OCI-LY1 (cell line): ENCODE data around the gene RBM26.

Source experiments
- H2AFZ ChIP-seq: fragments of 200-600 bp; sonication (generic), shearing (Covaris generic); 2 replicates; pipeline ENCODE4 v1.6.0; 2014; ENCODE audit warnings: antibody characterized with exemption, mild to moderate bottlenecking, low read length
- H3F3A ChIP-seq: fragments of 200-600 bp; sonication (generic), shearing (Covaris generic); 2 replicates; pipeline ENCODE4 v1.6.0; 2014; ENCODE audit warnings: mild to moderate bottlenecking, antibody characterized with exemption, low read length, moderate library complexity; ENCODE audit not compliant: insufficient read depth
- H3K27ac ChIP-seq: fragments of 200-600 bp; sonication (generic); 2 replicates; pipeline ENCODE4 v1.5.1; 2014; ENCODE audit warnings: low read length, mixed run types, mild to moderate bottlenecking, low read depth; ENCODE audit not compliant: poor library complexity, severe bottlenecking
- H3K27me3 ChIP-seq: fragments of 200-600 bp; sonication (generic); 2 replicates; pipeline ENCODE4 v1.6.0; 2014; ENCODE audit warnings: antibody characterized with exemption, mild to moderate bottlenecking, low read length, moderate library complexity; ENCODE audit not compliant: insufficient read depth
- H3K36me3 ChIP-seq: fragments of 200-600 bp; sonication (generic); 2 replicates; pipeline ENCODE4 v1.6.1; 2014; ENCODE audit warnings: mild to moderate bottlenecking, antibody characterized with exemption, low read length, moderate library complexity, mixed read lengths; ENCODE audit not compliant: insufficient read depth
- H3K4me1 ChIP-seq: fragments of 200-600 bp; sonication (generic); 2 replicates; pipeline ENCODE4 v1.5.1; 2014; ENCODE audit warnings: mild to moderate bottlenecking, low read length, moderate library complexity; ENCODE audit not compliant: insufficient read depth, severe bottlenecking
- H3K4me2 ChIP-seq: fragments of 200-600 bp; sonication (generic), shearing (Covaris generic); 2 replicates; pipeline ENCODE4 v1.6.1; 2014; ENCODE audit warnings: low read length
- H3K4me3 ChIP-seq: fragments of 200-600 bp; sonication (generic); 2 replicates; pipeline ENCODE4 v1.5.1; 2014; ENCODE audit warnings: low read length, low read depth, mild to moderate bottlenecking, mixed read lengths; ENCODE audit not compliant: poor library complexity, severe bottlenecking
- H3K79me2 ChIP-seq: fragments of 200-600 bp; shearing (Covaris generic); 2 replicates; pipeline ENCODE4 v1.6.1; 2016; ENCODE audit warnings: mixed run types, low read length, mixed read lengths; ENCODE audit not compliant: insufficient read depth
- H3K9ac ChIP-seq: fragments of 200-600 bp; sonication (generic), shearing (Covaris generic); 2 replicates; pipeline ENCODE4 v1.6.1; 2014; ENCODE audit warnings: mild to moderate bottlenecking, low read length, mixed read lengths
- H3K9me2 ChIP-seq: fragments of 200-600 bp; sonication (generic), shearing (Covaris generic); 2 replicates; pipeline ENCODE4 v1.6.1; 2014; ENCODE audit warnings: low read depth, mild to moderate bottlenecking, low read length, mixed read lengths
- H3K9me3 ChIP-seq: fragments of 200-600 bp; shearing (Covaris generic); 2 replicates; pipeline ENCODE4 v1.6.1; 2014; ENCODE audit warnings: low read length, mixed read lengths
- H4K20me1 ChIP-seq: fragments of 200-600 bp; sonication (generic), shearing (Covaris generic); 2 replicates; pipeline ENCODE4 v1.6.0; 2016; ENCODE audit warnings: mild to moderate bottlenecking, low read length; ENCODE audit not compliant: insufficient read depth
- EZH2 ChIP-seq: fragments of 200-600 bp; sonication (generic), shearing (Covaris generic); IDR thresholded peaks from 2 replicates; pipeline ENCODE4 v1.8.0; 2017; ENCODE audit warnings: borderline replicate concordance, mixed run types, mild to moderate bottlenecking, antibody characterized with exemption, low read length, moderate library complexity, mixed read lengths
- TF ChIP-seq, protein P1 (sequence below): fragments of 200-600 bp; sonication (generic), shearing (Covaris generic); IDR thresholded peaks from 2 replicates; pipeline ENCODE4 v1.5.1; 2017; ENCODE audit warnings: mild to moderate bottlenecking, antibody characterized with exemption, low read length, moderate library complexity, mixed read lengths

Gene RBM26

DNA sequence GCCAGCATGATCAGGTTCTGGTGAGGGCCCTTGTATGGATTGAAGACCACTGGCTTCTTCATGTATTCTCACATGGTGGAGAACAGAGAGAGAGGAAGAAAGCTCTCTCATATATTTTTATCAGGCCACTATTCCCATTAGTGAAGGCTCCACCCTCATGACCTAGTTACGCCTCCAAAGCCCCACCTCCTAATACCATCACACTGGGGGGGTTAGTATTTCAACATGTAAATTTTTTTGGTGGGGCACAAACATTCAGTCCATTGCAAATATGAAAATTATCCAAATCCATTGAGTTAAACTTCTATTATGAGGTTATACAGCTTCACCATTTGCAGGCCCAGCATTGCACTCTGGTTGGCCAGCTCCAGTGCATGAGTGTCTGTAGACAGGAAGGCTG, 33.2 kb upstream of the RBM26 start:
- no peak overlapping the region for H2AFZ ChIP-seq
- H3K79me2 ChIP-seq = no peaks in the 10 kb centered on the region
- H3K4me1 ChIP-seq = no peaks in the 10 kb centered on the region
- no peak overlapping the region for H3K4me2 ChIP-seq
- H3K9ac ChIP-seq = no peak overlapping the region
- H3K9me2 ChIP-seq = no peaks in the 10 kb centered on the region
- no peaks in the 10 kb centered on the region for H3K27me3 ChIP-seq
- no peaks in the 10 kb centered on the region for H3F3A ChIP-seq
- no peak overlapping the region for H3K27ac ChIP-seq
- no peaks in the 10 kb centered on the region for H3K36me3 ChIP-seq
- H3K9me3 ChIP-seq = no peaks in the 10 kb centered on the region
- TF ChIP-seq EZH2 = no peak
- TF ChIP-seq, protein P1, sequence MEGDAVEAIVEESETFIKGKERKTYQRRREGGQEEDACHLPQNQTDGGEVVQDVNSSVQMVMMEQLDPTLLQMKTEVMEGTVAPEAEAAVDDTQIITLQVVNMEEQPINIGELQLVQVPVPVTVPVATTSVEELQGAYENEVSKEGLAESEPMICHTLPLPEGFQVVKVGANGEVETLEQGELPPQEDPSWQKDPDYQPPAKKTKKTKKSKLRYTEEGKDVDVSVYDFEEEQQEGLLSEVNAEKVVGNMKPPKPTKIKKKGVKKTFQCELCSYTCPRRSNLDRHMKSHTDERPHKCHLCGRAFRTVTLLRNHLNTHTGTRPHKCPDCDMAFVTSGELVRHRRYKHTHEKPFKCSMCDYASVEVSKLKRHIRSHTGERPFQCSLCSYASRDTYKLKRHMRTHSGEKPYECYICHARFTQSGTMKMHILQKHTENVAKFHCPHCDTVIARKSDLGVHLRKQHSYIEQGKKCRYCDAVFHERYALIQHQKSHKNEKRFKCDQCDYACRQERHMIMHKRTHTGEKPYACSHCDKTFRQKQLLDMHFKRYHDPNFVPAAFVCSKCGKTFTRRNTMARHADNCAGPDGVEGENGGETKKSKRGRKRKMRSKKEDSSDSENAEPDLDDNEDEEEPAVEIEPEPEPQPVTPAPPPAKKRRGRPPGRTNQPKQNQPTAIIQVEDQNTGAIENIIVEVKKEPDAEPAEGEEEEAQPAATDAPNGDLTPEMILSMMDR = no peak
- H4K20me1 ChIP-seq = no peaks in the 10 kb centered on the region
- H3K4me3 ChIP-seq = no peak overlapping the region

DNA sequence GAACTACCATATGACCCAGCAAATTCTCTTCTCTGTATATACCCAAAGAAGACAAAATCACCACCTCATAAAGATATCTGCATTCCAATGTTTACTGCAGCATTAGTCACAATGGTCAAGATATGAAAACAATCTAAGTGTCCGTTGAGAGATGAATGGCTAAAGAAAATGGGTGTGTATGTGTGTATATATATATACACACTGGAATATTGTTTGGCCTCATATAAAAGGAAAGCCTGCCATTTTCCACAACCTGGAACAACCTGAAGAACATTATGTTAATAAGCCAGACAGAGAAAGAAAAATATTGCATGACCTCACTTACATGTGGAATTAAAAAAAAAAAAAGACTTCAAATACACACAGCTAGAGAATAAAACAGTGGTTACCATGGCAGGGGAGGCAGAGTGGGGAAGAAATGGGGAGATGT, 29.5 kb upstream of the RBM26 start:
- Histone ChIP-seq H3K79me2 (no peaks in the 10 kb centered on the region), H3K4me2 (no peak overlapping the region), H4K20me1 (no peaks in the 10 kb centered on the region), H3K36me3 (no peaks in the 10 kb centered on the region), H3K27me3 (no peaks in the 10 kb centered on the region), H3K9me2 (no peaks in the 10 kb centered on the region), H3K4me1 (no peaks in the 10 kb centered on the region), H3K4me3 (no peak overlapping the region), H2AFZ (no peak overlapping the region), H3K9ac (no peak overlapping the region), H3K27ac (no peak overlapping the region), H3K9me3 (no peaks in the 10 kb centered on the region), H3F3A (no peaks in the 10 kb centered on the region)
- TF ChIP-seq, protein P1 = no peak
- TF ChIP-seq EZH2 = no peak

DNA sequence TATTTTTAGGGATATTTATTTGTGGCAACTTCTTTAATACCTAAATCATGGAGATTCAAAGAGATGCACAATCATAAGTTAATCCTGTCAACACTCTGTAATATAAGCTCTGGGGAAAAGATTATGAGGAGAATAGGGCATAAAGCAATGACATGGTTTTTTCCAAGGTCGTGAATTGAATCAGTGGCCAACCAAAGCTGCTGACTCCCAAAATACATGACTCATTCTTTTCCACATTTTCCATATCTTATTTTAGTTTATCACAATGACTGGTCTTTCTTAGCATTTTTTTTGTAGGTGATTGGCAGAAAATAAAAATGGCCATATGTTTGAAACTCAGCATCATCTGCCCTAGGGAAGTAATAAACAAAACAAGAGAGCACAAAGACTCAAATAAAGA, 28.5 kb upstream of the RBM26 start:
- Histone ChIP-seq H3K4me3 (no peak overlapping the region), H3K36me3 (no peaks in the 10 kb centered on the region), H3K9me2 (no peaks in the 10 kb centered on the region), H3K27me3 (no peaks in the 10 kb centered on the region), H2AFZ (no peak overlapping the region), H3K27ac (no peak overlapping the region), H4K20me1 (no peaks in the 10 kb centered on the region), H3K4me1 (no peaks in the 10 kb centered on the region), H3K9me3 (no peaks in the 10 kb centered on the region), H3K79me2 (no peaks in the 10 kb centered on the region), H3K9ac (no peak overlapping the region), H3F3A (no peaks in the 10 kb centered on the region), H3K4me2 (no peak overlapping the region)
- TF ChIP-seq EZH2 = no peak
- TF ChIP-seq, protein P1 = no peak
